GM21576 (cell line): ENCODE results near the gene PLXNB1.

Source experiments
- ATAC-seq: cut with Tn5 transposase; IDR thresholded peaks from one replicate; pipeline ENCODE4 v1.9.1; 2021; ENCODE audit warnings: mild to moderate bottlenecking, moderate library complexity; ENCODE audit not compliant: unreplicated experiment

Gene PLXNB1

GRCh38 chr3:48371651-48372376 lies 58.1 kb downstream of the PLXNB1 start, which contains the start of gene FBXW12:
Gene FBXW12, plus strand, starts transcription at chr3:48372219. Its CDS starts 549 bp downstream, at chr3:48372768.
- no peak for ATAC-seq

DNA sequence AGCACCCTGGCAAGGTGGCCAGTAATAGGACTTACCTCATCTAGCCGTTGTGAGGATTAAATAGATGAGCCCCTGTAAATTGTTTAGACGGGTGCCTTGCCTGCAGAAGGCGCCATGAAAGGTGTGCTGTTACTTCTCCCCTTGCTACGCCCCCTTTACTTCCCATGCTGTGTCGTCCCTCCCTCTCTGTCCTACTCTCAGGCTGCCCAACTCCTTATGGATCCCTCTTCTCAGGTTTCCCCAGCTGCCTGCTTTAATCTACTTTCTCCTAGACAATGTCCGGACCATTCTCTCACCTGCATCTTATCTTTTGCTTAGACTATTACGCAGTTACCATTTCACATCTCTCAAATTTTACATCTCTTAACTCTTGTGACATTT lies 59.6 kb downstream of the PLXNB1 start:
- ATAC-seq: no peak

DNA sequence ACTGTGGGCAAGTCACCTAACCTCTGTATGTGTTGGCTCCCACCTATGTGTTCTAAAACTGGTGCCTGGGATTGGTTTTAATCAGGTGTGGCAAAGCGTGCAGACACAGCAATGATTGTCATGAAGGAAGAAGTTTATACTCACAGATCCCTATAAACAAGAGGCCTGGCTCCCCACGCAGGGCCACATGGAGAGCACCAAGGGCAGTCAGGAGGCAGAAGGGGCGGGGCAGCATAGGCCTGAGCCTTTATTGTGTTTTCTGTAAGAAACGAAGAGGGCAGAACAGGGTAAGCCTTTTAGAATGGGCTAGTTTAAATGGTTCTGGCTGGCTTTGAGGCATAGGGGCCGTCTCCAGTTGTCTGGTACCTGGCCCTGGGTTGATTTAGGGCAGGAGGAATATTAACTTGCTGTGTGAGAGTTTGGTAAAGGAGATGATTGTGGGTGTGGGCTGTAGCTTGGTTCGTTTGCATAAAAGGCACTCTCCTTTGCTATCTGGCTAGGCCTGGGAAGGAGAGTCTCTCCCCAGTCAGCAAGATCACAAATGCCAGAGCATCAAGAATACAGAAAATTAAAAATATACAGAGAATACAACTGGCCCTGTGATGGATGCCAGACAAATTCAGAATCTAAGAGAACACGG lies 60.1 kb downstream of the PLXNB1 start:
- no peak for ATAC-seq

- no peak for ATAC-seq
Observed at GRCh38 chr3:48367201-48367600, 62.7 kb downstream of the PLXNB1 start.

GRCh38 chr3:48364840-48365239 lies 65.0 kb downstream of the PLXNB1 start:
- no peak for ATAC-seq

DNA sequence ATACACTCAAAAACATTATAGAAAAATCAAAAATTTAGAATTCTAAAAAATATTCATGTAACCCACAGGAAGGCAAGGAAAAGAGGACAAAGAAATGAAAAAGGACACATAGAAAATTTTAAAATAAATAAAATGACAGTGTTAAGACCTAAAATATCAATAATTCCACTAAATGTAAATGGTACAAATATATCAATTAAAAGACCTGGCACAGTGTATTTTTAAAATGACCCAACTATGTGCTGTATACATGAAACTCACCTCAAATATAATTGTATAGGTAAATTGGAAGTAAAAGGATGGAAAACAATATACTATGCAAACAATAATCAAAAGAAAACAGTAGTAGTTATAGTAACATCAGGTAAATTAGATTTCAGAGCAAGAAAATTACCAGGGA lies 68.0 kb downstream of the PLXNB1 start:
- ATAC-seq: no peak

DNA sequence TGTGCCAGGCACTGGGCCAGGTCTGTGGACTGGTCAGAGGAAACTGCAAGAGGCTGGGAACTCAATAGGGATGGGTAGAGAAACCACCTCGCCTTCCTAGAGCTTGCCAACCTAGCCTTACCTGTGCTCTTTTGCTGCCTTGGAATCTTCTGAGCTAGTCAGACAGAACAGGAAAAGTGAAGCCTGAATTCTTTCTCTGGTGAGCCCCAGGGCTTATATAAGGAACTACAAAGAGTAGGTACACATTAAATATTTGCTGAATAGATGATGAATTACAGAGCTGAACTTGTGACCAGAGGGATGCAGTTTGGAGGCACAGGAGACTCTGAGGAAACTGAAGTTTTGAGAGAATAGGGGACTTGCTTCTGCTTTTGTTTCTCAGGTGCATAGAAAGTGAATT lies 73.5 kb downstream of the PLXNB1 start:
- ATAC-seq: no peak

DNA sequence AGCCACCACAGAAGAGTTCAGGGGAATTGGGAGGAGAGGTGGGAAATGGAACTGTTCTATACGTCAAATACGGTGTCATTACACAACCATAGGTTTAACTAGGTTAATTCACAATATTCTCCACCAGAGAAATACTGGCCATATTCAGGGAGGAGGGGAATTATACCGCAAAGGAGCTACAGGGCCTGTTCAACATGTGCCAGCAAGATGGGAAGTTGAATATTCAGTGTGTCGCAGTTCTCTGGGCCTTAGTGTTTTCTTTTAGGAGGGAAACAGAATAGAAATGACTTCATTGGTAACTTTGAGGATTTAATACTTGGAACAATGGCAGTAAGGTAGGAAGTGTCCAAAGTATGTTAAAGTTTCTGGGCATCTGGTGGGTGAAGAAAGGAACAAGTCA lies 75.9 kb downstream of the PLXNB1 start:
- ATAC-seq: no peak
